PC-9 (cell line): ENCODE data around the gene MLN. TPM values are rescaled to one million over a fixed set of nuclear protein-coding genes. Genes with fewer than 3 reads are reported as not detected.

ENCODE experiments used
- BruUV-seq: library from RNA; stranded (reverse); fragments of 400-500 nt; replicated peaks from 2 replicates; lab custom pipeline; 2021; lab: Mats Ljungman, UMichigan
- CTCF ChIA-PET: fragments of 300-600 bp; sonication (Branson Sonifier 250); formaldehyde crosslinking; loops from one replicate; lab custom pipeline; 2022; ENCODE audit warnings: antibody characterized with exemption; lab: Charles Lee
- POLR2A ChIA-PET: fragments of 300-600 bp; sonication (Branson Sonifier 250); formaldehyde crosslinking; loops from one replicate; lab custom pipeline; 2022; ENCODE audit warnings: antibody characterized with exemption; ENCODE audit not compliant: unreplicated experiment; lab: Charles Lee
- DNase-seq, 2 experiments: peaks; one replicate each; pipeline versions ENCODE4 v3.0.0 to v3.0.0-alpha.2; 2015 to 2022; ENCODE audit warnings: mixed read lengths in 1 of 2
- H2AFZ ChIP-seq: fragments of 200-600 bp; sonication (generic); 2 replicates; pipeline ENCODE4 v1.8.1; 2017; ENCODE audit warnings: antibody characterized with exemption
- H3F3A ChIP-seq: fragments of 200-600 bp; sonication (generic); 2 replicates; pipeline ENCODE4 v1.8.1; 2017; ENCODE audit warnings: antibody characterized with exemption, mild to moderate bottlenecking, low read depth; ENCODE audit not compliant: insufficient read depth
- H3K27ac ChIP-seq: fragments of 200-600 bp; sonication (generic); 2 replicates; pipeline ENCODE4 v1.6.1; 2016; ENCODE audit warnings: mixed run types
- H3K27me3 ChIP-seq: fragments of 200-600 bp; sonication (generic); 2 replicates; pipeline ENCODE4 v1.6.1; 2016; ENCODE audit warnings: low read depth, mixed run types; ENCODE audit not compliant: insufficient read depth
- H3K36me3 ChIP-seq: fragments of 200-600 bp; sonication (generic); 2 replicates; pipeline ENCODE4 v1.6.1; 2016; ENCODE audit warnings: low read depth, mixed run types
- H3K4me1 ChIP-seq: fragments of 200-600 bp; sonication (generic); replicated peaks from 2 replicates; pipeline ENCODE4 v1.6.1; 2016; ENCODE audit warnings: mixed run types; ENCODE audit not compliant: insufficient read depth
- H3K4me2 ChIP-seq: fragments of 200-600 bp; sonication (generic); 2 replicates; pipeline ENCODE4 v1.6.1; 2017; ENCODE audit warnings: mixed run types
- H3K4me3 ChIP-seq: fragments of 200-600 bp; sonication (generic); 2 replicates; pipeline ENCODE4 v1.6.1; 2016; ENCODE audit warnings: mixed run types
- H3K79me2 ChIP-seq: fragments of 200-600 bp; sonication (generic); 2 replicates; pipeline ENCODE4 v1.6.1; 2017; ENCODE audit warnings: low read depth, mixed run types
- H3K9me2 ChIP-seq: fragments of 200-600 bp; sonication (generic); 2 replicates; pipeline ENCODE4 v1.8.1; 2017; ENCODE audit warnings: mild to moderate bottlenecking; ENCODE audit not compliant: insufficient read depth
- H3K9me3 ChIP-seq: fragments of 200-600 bp; sonication (generic); 2 replicates; pipeline ENCODE4 v1.8.1; 2016; ENCODE audit warnings: low read depth; ENCODE audit not compliant: insufficient read depth
- H4K20me1 ChIP-seq: fragments of 200-600 bp; sonication (generic); 2 replicates; pipeline ENCODE4 v1.8.1; 2017; ENCODE audit not compliant: insufficient read depth
- CTCF ChIP-seq: fragments of 200-600 bp; sonication (generic); conservative IDR thresholded peaks from 2 replicates; pipeline ENCODE4 v1.6.1; 2017; ENCODE audit warnings: mixed run types, antibody characterized with exemption, mild to moderate bottlenecking, moderate library complexity
- EZH2 ChIP-seq: fragments of 200-600 bp; sonication (generic); IDR thresholded peaks from 2 replicates; pipeline ENCODE4 v1.8.0; 2017; ENCODE audit warnings: antibody characterized with exemption, low read depth
- intact Hi-C: fragments of 100-400 bp; cut with micrococcal nuclease; formaldehyde crosslinking; loops from one replicate; pipeline ENCODE4 v1.10.0; 2022; ENCODE audit not compliant: unreplicated experiment
- total RNA-seq: library from RNA; stranded (reverse); gene quantifications from 2 replicates; pipeline ENCODE4 v1.2.3, GENCODE V29; 2021

MLN gene
- total RNA-seq, 1 experiment from 2014 or later = not detected

GRCh38 chr6:33830635-33831240 lies 26.9 kb upstream of the MLN start:
- no peaks in the 10 kb centered on the region for H3K27me3 ChIP-seq
- H3K36me3 ChIP-seq = no peaks in the 10 kb centered on the region
- DNase-seq = no peak
- no peak overlapping the region for H3K27ac ChIP-seq
- intact Hi-C loops = no loop called here
- no TSS peak for BruUV-seq
- no peaks in the 10 kb centered on the region for H3K79me2 ChIP-seq
- H3K9me2 ChIP-seq = no peaks in the 10 kb centered on the region
- no peak overlapping the region for H2AFZ ChIP-seq
- no peak overlapping the region for H3K4me2 ChIP-seq
- ChIA-PET CTCF (interaction anchor here (0.6 kb wide), 1 partner anchor 17 kb away, joined by 4 read pairs; no protein-coding TSS in a partner anchor), POLR2A (no interaction called here)
- no peaks in the 10 kb centered on the region for H4K20me1 ChIP-seq
- peaks cover 15% of the 10 kb centered on the region for H3K4me1 ChIP-seq
- H3K9me3 ChIP-seq = no peaks in the 10 kb centered on the region
- H3F3A ChIP-seq = peaks cover 5% of the 10 kb centered on the region; the same call in 1 of the 2 replicates
- H3K4me3 ChIP-seq = no peak overlapping the region
- no peak for TF ChIP-seq CTCF
- no peak for TF ChIP-seq EZH2

DNA sequence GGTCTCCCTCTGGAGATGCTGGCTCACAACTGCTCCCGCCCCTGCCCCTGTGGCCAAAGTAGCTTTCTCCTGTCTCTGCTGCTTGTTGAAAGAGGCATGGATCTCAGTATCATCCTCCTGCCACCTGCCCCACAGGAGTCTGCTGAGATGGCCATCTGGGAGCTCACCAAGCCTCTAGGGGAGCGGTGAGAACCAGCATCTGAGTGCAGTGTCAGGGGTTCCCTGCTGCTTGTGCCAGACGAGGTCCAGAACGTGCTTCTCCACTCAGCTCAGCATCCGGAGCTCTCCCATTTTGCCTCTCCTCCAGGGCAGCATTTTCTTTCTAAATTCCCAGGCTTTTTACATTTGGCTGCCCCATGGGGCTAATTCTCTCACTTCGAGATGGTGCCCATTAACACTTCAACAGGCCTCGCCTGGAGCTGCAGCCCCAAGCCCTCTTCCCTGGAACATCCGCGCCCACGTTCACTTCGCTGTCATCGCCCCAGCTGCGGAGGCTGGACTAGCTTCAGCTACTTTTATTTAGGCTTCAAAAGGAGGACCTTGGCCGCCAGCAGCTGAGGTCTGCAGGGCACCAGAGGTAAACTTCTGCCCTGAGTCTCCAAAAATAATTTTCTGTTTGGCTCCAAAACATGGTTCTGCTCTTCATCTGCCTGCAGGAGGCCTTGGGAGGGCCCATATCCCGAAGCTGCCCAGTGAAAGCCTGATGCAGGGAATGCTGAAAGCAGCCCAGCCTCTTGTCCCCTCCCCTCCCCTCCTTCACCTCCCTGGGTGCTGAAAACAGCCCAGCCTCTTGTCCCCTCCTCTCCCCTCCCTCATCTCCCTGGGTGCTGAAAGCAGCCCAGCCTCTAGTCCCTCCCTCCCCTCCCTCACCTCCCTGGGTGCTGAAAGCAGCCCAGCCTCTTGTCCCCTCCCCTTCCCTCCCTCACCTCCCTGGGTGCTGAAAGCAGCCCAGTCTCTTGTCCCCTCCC lies 25.2 kb upstream of the MLN start:
- no TSS peak for BruUV-seq
- no peaks in the 10 kb centered on the region for H3K9me3 ChIP-seq
- no peaks in the 10 kb centered on the region for H3K79me2 ChIP-seq
- no peaks in the 10 kb centered on the region for H3K36me3 ChIP-seq
- no peak overlapping the region for H3K4me3 ChIP-seq
- H3F3A ChIP-seq = peaks cover 5% of the 10 kb centered on the region; the same call in 1 of the 2 replicates
- intact Hi-C loops = no loop called here
- no peak overlapping the region for H2AFZ ChIP-seq
- peaks cover 15% of the 10 kb centered on the region for H3K4me1 ChIP-seq
- TF ChIP-seq EZH2 = no peak
- no peak for TF ChIP-seq CTCF
- DNase-seq = no peak
- no peak overlapping the region for H3K27ac ChIP-seq
- H4K20me1 ChIP-seq = no peaks in the 10 kb centered on the region
- ChIA-PET POLR2A (no interaction called here), CTCF (interaction anchor here (0.6 kb wide), 1 partner anchor 55 kb away, joined by 3 read pairs; no protein-coding TSS in a partner anchor)
- H3K9me2 ChIP-seq = no peaks in the 10 kb centered on the region
- no peak overlapping the region for H3K4me2 ChIP-seq
- no peaks in the 10 kb centered on the region for H3K27me3 ChIP-seq

- ChIA-PET CTCF (interaction anchor here (0.6 kb wide), 1 partner anchor 55 kb away, joined by 3 read pairs; no protein-coding TSS in a partner anchor), POLR2A (no interaction called here)
- no peak overlapping the region for H2AFZ ChIP-seq
- no peak overlapping the region for H3K4me3 ChIP-seq
- H3K27ac ChIP-seq = no peak overlapping the region
- H3K4me1 ChIP-seq = peaks cover 15% of the 10 kb centered on the region
- peaks cover 5% of the 10 kb centered on the region; the same call in 1 of the 2 replicates for H3F3A ChIP-seq
- DNase-seq = no peak
- no TSS peak for BruUV-seq
- intact Hi-C loops = no loop called here
- no peaks in the 10 kb centered on the region for H4K20me1 ChIP-seq
- no peaks in the 10 kb centered on the region for H3K36me3 ChIP-seq
- H3K79me2 ChIP-seq = no peaks in the 10 kb centered on the region
- no peaks in the 10 kb centered on the region for H3K9me2 ChIP-seq
- H3K27me3 ChIP-seq = no peaks in the 10 kb centered on the region
- no peak for TF ChIP-seq CTCF
- no peak for TF ChIP-seq EZH2
- no peak overlapping the region for H3K4me2 ChIP-seq
- no peaks in the 10 kb centered on the region for H3K9me3 ChIP-seq
Observed at GRCh38 chr6:33828452-33828763, 24.6 kb upstream of the MLN start.
